Measurements from ENCODE around the gene CAV1.

CAV1 gene

GRCh38 chr7:116557901-116558300 lies 33.1 kb downstream of the CAV1 start:
- DNase-seq (ENCODE audit: low read depth): no peak

GRCh38 chr7:116560021-116560970 lies 35.5 kb downstream of the CAV1 start:
- no peak for DNase-seq (ENCODE audit: low read depth)

DNA sequence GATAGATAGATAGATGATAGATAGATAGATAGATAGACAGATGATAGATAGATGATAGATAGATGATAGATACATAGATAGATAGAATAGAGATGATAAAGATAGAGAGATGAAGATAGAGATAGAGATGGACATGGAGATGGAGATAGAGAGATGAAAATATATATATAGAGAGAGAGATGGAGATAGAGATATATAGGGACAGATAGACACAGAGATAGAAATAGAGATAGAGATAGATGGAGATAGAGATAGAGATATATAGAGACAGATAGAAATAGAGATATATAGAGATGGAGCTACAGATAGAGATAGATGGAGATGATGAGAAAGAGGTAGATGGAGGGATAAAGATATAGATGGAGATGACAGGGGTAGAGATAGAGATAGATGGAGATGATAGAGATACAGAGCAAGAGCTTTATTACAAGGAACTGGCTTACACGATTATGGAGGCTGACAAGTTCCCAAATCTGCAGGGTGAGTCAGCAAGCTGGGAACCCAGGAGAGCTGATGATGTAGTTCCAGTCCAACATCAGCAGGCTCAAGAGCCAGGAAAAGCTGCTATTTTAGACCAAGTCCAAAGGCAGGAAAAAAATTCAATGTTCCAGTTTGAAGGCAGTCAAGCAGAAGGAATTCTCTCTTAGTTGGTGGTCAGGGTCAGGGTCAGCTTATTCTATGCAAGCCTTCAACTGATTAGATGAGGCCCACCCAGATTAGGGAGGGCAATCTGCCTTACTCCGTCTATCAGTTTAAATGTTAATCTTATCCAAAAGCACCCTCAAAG lies 37.1 kb downstream of the CAV1 start:
- no peak for DNase-seq (ENCODE audit: low read depth)

DNA sequence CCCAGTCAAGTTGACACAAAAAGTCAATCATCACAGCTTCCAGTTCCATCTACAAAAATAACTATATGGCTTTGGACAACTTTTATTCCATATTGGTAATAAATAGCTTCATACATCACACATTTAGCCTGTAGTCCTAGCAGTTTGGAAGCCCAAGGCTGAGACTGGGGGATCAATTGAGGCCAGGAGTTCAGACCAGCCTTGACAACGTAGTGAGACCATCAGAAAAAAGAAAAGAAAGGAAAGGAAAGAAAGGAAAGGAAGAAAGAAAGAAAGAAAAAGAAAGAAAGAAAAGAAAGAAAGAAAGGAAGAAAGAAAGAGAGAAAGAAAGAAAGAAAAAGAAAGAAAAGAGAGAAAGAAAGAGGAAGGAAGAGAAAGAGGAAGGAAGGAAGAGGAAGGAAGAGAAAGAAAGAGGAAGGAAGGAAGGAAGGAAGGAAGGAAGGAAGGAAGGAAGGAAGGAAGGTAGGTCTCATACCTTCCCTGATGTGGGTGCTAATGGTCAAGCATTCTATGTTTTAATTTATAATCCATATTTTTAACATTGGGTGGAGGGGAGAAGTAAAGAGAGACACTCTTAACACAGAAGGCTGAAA lies 37.8 kb downstream of the CAV1 start:
- DNase-seq (ENCODE audit: low read depth): no peak

DNA sequence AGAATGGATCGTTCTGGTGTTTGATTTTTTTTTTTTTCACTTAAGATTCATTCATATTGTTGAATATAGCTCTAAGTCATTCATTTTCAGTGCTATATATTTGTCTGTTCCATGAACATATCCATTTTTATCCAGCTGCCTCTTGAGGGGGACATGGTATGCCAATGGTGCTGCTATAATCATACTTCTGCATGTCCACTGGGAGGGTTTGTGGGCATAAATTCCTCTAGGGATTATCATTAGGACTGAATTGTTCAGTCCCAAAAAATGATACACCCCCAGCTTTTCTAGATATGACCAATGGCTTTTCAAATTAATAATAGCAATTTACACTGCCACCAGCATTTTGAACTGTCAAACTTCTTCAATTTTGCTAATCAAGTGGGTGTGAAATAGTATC lies 41.1 kb downstream of the CAV1 start:
- no peak for DNase-seq (ENCODE audit: low read depth)

- no peak for DNase-seq (ENCODE audit: low read depth)
Observed at GRCh38 chr7:116566666-116567065, 41.8 kb downstream of the CAV1 start.

DNA sequence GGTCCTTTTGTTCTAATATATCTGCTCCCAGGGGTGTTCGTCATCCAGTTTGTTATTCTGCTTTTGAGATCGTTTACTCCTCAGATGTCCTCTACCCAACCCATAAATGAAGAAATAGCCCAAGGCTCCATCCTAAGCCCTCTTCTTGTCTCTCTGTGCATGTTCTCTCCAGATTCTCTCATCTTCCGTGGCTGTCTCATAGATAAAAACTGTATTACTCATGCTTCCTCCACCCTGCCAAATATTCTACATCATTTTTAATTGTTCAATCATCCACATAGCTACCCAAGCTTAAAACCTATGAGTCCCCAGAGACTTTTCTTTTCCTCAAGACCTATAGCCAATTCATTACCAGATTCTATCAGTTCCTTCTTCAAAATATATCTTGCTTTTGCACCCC lies 44.9 kb downstream of the CAV1 start:
- no peak for DNase-seq (ENCODE audit: low read depth)

DNA sequence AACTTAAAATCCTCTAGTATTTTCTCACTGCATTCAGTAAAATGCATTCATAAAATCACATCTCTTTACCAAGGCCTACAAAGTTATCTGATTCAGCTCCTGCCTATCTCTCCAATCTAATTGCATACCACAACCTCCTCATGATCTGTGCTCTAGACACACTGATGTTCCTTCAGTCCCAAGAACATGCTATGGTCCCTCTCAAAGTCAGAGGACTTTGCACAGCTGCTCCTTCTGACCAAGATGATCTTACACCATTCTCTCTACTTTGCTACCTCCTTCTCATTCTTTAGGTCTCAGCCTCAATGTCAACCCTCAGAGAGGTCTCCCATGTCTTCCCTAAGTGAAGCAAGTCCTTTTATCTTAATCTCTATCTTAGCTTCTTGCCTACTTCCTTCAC lies 45.5 kb downstream of the CAV1 start:
- no peak for DNase-seq (ENCODE audit: low read depth)

DNA sequence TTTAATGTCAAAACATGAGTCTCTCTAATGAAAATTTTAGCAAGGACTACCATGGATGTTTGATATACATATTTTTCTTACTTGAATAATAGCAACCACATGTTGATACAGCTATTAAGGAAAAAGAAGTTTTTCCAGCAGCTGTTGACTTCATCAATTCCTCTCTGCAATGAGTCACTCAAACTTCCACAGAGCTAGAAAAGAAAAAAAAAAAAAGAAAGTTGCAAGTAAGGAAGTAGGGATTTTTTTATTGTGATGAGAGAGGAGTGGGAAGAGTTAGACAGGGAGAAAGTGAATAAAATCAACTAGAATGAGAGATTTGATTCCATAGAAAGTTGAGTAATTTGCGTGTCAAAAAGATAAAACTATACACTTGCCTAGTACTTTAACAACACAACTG lies 46.2 kb downstream of the CAV1 start:
- DNase-seq (ENCODE audit: low read depth): no peak

GRCh38 chr7:116571552-116571951 lies 46.7 kb downstream of the CAV1 start:
- DNase-seq (ENCODE audit: low read depth): no peak

GRCh38 chr7:116572036-116572435 lies 47.2 kb downstream of the CAV1 start:
- DNase-seq (ENCODE audit: low read depth): no peak

DNA sequence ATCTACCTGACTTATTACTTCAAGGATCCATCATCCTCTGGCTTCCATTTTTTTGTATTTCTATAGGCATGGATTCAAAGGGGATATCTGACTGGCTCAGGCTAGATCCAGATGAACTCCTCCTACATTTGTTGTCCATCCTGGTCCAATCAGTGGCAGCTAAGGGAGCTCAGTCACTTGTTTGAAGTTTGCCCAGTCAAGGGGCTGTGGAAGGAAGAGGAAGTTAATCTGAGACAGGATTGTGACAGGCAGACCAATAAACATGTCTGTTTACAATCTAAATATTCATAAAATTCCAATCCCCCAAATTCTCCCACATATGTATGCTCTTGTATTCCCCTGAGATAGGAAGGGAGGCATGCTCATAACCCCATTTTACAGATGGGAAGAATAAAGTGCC lies 48.7 kb downstream of the CAV1 start:
- DNase-seq (ENCODE audit: low read depth): no peak

DNA sequence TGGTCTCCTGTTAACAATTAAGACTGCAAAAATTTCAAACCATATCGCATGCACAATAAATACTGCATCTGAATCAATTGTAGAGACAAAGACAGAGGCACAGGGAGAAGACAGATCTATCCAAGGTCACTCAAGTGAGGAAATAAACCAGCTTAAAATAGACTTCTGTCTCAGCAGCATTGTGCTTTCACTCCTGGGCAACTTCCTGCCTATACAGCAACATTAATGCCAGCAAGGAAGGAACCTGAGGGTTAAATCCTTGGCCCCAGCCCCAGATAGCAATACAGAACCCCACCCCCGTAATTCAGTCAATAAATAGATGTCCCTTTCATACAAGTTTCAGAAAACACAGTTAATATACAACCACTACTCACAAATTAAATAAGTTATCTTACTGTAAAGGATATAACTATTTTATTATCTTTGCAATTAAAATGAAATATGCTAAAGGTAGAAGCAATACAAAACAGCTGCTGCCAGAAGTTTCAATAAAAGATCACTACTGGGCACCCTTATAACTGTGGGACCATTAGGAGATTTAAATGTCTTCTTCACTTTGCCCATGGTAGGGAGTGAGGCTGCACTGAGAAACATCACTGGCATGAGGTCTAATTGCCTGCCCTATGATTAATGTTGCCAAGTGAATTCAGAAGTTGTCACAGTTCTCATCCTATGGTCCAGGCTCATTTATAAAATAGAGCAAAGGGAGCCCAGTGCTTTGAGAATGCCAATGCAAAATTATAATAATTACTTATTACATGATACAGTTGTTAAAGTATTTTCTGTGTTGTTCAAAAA lies 49.4 kb downstream of the CAV1 start:
- no peak for DNase-seq (ENCODE audit: low read depth)

GRCh38 chr7:116575853-116576252 lies 51.0 kb downstream of the CAV1 start:
- no peak for DNase-seq (ENCODE audit: low read depth)

- DNase-seq (ENCODE audit: low read depth): no peak
Observed at GRCh38 chr7:116576350-116577319, 51.8 kb downstream of the CAV1 start.

GRCh38 chr7:116577320-116577871 lies 52.6 kb downstream of the CAV1 start:
- DNase-seq (ENCODE audit: low read depth): no peak

DNA sequence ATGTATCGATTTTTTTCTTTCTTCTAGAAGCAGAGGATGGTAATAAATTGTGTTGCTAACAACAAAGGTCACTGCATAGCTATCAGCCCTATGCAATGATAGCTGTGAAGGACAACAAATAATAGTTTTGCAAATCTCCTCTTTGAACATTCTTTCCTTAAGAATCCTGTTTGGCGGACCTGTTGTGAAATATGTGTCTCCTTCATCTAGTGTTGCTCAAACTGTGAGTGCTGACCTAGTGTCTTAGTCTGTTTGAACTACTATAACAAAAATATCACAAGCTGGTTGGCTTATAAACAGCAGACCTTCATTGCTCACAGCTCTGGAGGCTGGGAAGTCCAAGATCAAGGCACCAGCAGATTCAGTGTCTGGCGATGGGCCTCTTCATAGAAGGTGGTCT lies 53.7 kb downstream of the CAV1 start:
- no peak for DNase-seq (ENCODE audit: low read depth)

DNA sequence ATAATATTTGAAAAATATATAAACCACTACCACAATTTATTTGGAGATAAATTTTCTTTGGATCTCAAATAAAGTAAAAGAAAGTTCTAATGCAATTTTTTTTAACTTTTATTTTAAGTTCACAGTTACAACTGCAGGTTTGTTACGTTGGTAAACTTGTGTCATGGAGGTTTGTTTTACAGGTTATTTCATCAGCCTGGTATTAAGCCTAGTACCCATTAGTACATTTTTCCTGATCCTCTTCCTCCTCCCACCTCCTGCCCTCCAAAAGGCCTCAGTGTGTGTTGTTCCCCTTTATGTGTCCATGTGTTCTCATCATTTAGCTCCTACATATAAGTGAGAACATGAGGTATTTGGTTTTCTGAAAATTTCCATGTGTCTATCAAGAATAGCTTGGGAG lies 54.5 kb downstream of the CAV1 start:
- no peak for DNase-seq (ENCODE audit: low read depth)

DNA sequence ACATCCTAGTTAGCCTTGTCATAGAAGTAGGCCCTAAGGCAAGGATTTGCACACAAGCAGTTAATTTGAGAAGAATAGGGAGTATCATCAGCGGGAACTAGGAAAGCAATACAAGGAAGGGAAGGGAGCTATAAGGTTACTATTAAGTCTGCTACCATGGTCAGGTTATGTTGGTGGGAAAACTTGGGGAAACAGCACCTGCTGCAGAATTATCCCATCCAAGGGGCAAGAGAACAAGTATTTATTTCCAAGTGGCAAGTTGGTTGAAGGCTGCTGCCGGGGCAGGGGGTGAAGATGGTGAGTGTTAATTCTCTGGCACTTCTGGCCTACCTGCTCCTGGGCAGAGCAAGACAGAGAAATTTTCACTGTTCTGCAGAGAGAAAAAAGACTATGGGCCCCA lies 55.0 kb downstream of the CAV1 start:
- no peak for DNase-seq (ENCODE audit: low read depth)

DNA sequence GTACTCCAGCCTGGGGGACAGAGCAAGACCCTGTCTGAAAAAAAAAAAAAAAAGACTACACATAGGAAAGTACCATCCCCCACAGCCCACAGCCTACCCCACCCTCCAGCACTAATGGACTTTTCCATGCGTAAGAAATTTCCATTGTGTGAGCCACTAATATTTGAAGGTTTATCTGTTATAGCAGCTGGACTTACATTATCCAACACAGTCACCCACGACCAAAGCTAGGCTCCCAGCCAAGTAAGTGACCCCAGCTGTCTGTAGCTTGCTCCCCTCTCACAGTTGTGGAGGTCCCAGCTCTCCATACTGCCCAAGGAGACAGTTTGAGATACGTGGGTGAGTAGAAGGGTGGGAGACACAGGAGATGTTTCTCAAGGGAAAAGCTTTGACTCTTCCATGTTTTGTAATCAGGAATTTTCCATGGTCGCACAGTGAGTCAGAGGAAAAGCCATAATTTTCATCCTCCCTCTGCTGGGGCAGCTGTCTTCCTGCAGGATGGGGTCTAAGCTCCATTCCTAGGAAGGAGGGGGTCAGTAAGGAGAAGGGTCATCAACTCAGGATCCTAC lies 57.4 kb downstream of the CAV1 start:
- no peak for DNase-seq (ENCODE audit: low read depth)

All from stimulated activated CD8-positive, alpha-beta memory T cell treated with anti-CD3 and anti-CD28 coated beads, Interleukin-4, amount 100 ng/mL, for 24 hours (primary cell).